H1 (cell line): ENCODE measurements around the gene MPPED1. TPM values are rescaled to one million over a fixed set of nuclear protein-coding genes. Genes with fewer than 3 reads are reported as not detected.

Source experiments
- CTCF ChIA-PET: fragments of 300-600 bp; sonication (Branson Sonifier 250); formaldehyde crosslinking; loops from one replicate; lab custom pipeline; 2021; ENCODE audit not compliant: partially characterized antibody; lab: Charles Lee
- POLR2A ChIA-PET: fragments of 300-600 bp; sonication (Branson Sonifier 250); formaldehyde crosslinking; loops from one replicate; lab custom pipeline; 2021; ENCODE audit warnings: inconsistent platforms; ENCODE audit not compliant: partially characterized antibody; lab: Charles Lee
- DNase-seq, 2 experiments: peaks; one replicate each; pipeline versions ENCODE4 v3.0.0 to v3.0.0-alpha.2; 2010 to 2022; ENCODE audit warnings: low spot score in 2 of 2, low read depth in 1 of 2, mixed read lengths in 1 of 2
- FAIRE-seq: peaks from 2 replicates; lab custom pipeline; 2011; peaks lifted over from hg19 to GRCh38; lab: Jason Lieb, UNC
- H2AFZ ChIP-seq: 2 replicates; pipeline ENCODE4 v1.8.1; 2012; ENCODE audit warnings: low read length, inconsistent platforms
- H2AK5ac ChIP-seq: 2 replicates; pipeline ENCODE4 v1.6.1; 2013; ENCODE audit warnings: low read depth, low read length
- H2BK120ac ChIP-seq: replicated peaks from 2 replicates; pipeline ENCODE3; 2013; ENCODE audit warnings: low read depth, low read length, inconsistent platforms
- H2BK12ac ChIP-seq: 2 replicates; pipeline ENCODE4 v1.6.1; 2013; ENCODE audit warnings: low read depth, low read length
- H2BK15ac ChIP-seq: 2 replicates; pipeline ENCODE4 v1.6.1; 2013; ENCODE audit warnings: low read length
- H2BK20ac ChIP-seq: 2 replicates; pipeline ENCODE4 v1.6.1; 2013; ENCODE audit warnings: low read length
- H2BK5ac ChIP-seq: 2 replicates; pipeline ENCODE4 v1.6.1; 2013; ENCODE audit warnings: low read depth, low read length
- H3K14ac ChIP-seq: 2 replicates; pipeline ENCODE4 v1.6.1; 2013; ENCODE audit warnings: inconsistent platforms; ENCODE audit not compliant: insufficient read length
- H3K18ac ChIP-seq: 2 replicates; pipeline ENCODE4 v1.6.1; 2013; ENCODE audit warnings: low read length; ENCODE audit errors: extremely low read depth
- H3K23ac ChIP-seq: 2 replicates; pipeline ENCODE4 v1.6.1; 2013; ENCODE audit warnings: inconsistent platforms; ENCODE audit not compliant: insufficient read length
- H3K23me2 ChIP-seq: 2 replicates; pipeline ENCODE4 v1.6.1; 2013; ENCODE audit warnings: low read depth, low read length
- H3K27ac ChIP-seq: 2 replicates; pipeline ENCODE4 v1.6.1; 2011; ENCODE audit warnings: low read depth, low read length, inconsistent platforms
- H3K27me3 ChIP-seq, 4 experiments: replicated peaks in 1 of 4; 1 replicate in 1 of 4; 2 replicates in 3 of 4; pipeline versions ENCODE4 v1.6.1 to v1.8.1; 2011 to 2013; ENCODE audit warnings: low read length in 3 of 4, mild to moderate bottlenecking in 3 of 4, inconsistent platforms in 2 of 4, mixed read lengths in 2 of 4, moderate library complexity in 1 of 4; ENCODE audit not compliant: control insufficient read depth in 3 of 4, insufficient read depth in 3 of 4; ENCODE audit errors: extremely low read depth in 1 of 4
- H3K36me3 ChIP-seq, 4 experiments: 2 replicates each; pipeline versions ENCODE4 v1.6.1 to v1.8.1; 2011 to 2013; ENCODE audit warnings: mild to moderate bottlenecking in 4 of 4, low read length in 3 of 4, moderate library complexity in 2 of 4, control low read depth in 1 of 4, inconsistent platforms in 1 of 4; ENCODE audit not compliant: insufficient read depth in 4 of 4, control insufficient read depth in 2 of 4
- H3K4ac ChIP-seq: replicated peaks from 2 replicates; pipeline ENCODE3; 2013; ENCODE audit warnings: low read length, low read depth, mixed read lengths, inconsistent platforms; ENCODE audit not compliant: insufficient read length
- H3K4me1 ChIP-seq, 4 experiments: replicated peaks in 1 of 4; 1 replicate in 1 of 4; 2 replicates in 3 of 4; pipeline versions ENCODE4 v1.6.1 to v1.8.1; 2011 to 2013; ENCODE audit warnings: low read length in 3 of 4, inconsistent platforms in 2 of 4, mixed read lengths in 1 of 4; ENCODE audit not compliant: insufficient read depth in 4 of 4, control insufficient read depth in 3 of 4
- H3K4me2 ChIP-seq, 2 experiments: 2 replicates each; pipeline versions ENCODE4 v1.6.1 to v1.8.1; 2011 to 2013; ENCODE audit warnings: low read depth in 2 of 2, low read length in 2 of 2, control low read depth in 1 of 2, inconsistent platforms in 1 of 2, mild to moderate bottlenecking in 1 of 2; ENCODE audit not compliant: insufficient read depth in 1 of 2
- H3K4me3 ChIP-seq, 4 experiments: fragments of 200-600, 300-600 bp in 1 of 4; sonication (generic), shearing (Covaris generic), sonication (Bioruptor Twin) in 1 of 4; 2 replicates each; pipeline versions ENCODE4 v1.5.1 to v1.8.1; 2011 to 2016; ENCODE audit warnings: low read length in 4 of 4, low read depth in 3 of 4, control low read depth in 2 of 4, inconsistent platforms in 2 of 4, mild to moderate bottlenecking in 2 of 4, mixed read lengths in 1 of 4, moderate library complexity in 1 of 4; ENCODE audit not compliant: insufficient read depth in 2 of 4; ENCODE audit errors: extremely low read depth in 1 of 4
- H3K56ac ChIP-seq: replicated peaks from 2 replicates; pipeline ENCODE3; 2013; ENCODE audit warnings: low read depth, mild to moderate bottlenecking, mixed read lengths, low read length, inconsistent platforms; ENCODE audit not compliant: insufficient read length
- H3K79me1 ChIP-seq: 2 replicates; pipeline ENCODE4 v1.6.1; 2013; ENCODE audit warnings: low read depth, low read length, control low read depth
- H3K79me2 ChIP-seq, 2 experiments: 2 replicates each; pipeline versions ENCODE4 v1.6.1 to v1.8.1; 2012 to 2013; ENCODE audit warnings: low read length in 2 of 2, mild to moderate bottlenecking in 2 of 2, inconsistent platforms in 1 of 2; ENCODE audit not compliant: insufficient read depth in 2 of 2, control insufficient read depth in 1 of 2
- H3K9ac ChIP-seq, 4 experiments: replicated peaks in 1 of 4; 1 replicate in 1 of 4; 2 replicates in 3 of 4; pipeline versions ENCODE4 v1.6.1 to v1.8.1; 2011 to 2013; ENCODE audit warnings: low read depth in 3 of 4, low read length in 3 of 4, control low read depth in 2 of 4, mild to moderate bottlenecking in 2 of 4, moderate library complexity in 2 of 4, inconsistent platforms in 1 of 4; ENCODE audit errors: extremely low read depth in 1 of 4
- H3K9me3 ChIP-seq, 2 experiments: 2 replicates each; pipeline versions ENCODE4 v1.6.1 to v1.8.1; 2012 to 2013; ENCODE audit warnings: mild to moderate bottlenecking in 2 of 2, moderate library complexity in 2 of 2, control low read depth in 1 of 2, inconsistent platforms in 1 of 2, low read depth in 1 of 2, low read length in 1 of 2, mixed read lengths in 1 of 2; ENCODE audit not compliant: insufficient read depth in 2 of 2
- H4K20me1 ChIP-seq, 2 experiments: replicated peaks in 1 of 2; 2 replicates each; pipeline versions ENCODE3 to v1.8.1; 2011 to 2013; ENCODE audit warnings: inconsistent platforms in 2 of 2, low read length in 2 of 2, mild to moderate bottlenecking in 1 of 2; ENCODE audit not compliant: insufficient read depth in 2 of 2, control insufficient read depth in 1 of 2
- H4K5ac ChIP-seq: 2 replicates; pipeline ENCODE4 v1.6.1; 2013; ENCODE audit warnings: low read length, low read depth, mixed read lengths, inconsistent platforms; ENCODE audit not compliant: insufficient read length
- H4K8ac ChIP-seq: 2 replicates; pipeline ENCODE4 v1.8.0; 2013; ENCODE audit warnings: mild to moderate bottlenecking, moderate library complexity, low read length, inconsistent platforms; ENCODE audit not compliant: insufficient read depth; ENCODE audit errors: extremely low read depth
- H4K91ac ChIP-seq: replicated peaks from 2 replicates; pipeline ENCODE3; 2013; ENCODE audit warnings: low read length, mixed read lengths, inconsistent platforms; ENCODE audit not compliant: insufficient read length
- CHD2 ChIP-seq: IDR thresholded peaks from 2 replicates; pipeline ENCODE4 v1.6.1; 2012; ENCODE audit warnings: low read length, improper control_type of control experiment
- HDAC2 ChIP-seq, 2 experiments: fragments of 300-600 bp in 1 of 2; sonication (generic) in 1 of 2; IDR thresholded peaks; 2 replicates each; pipeline ENCODE4 v1.6.1; 2011 to 2012; ENCODE audit warnings: low read depth in 2 of 2, low read length in 2 of 2, mild to moderate bottlenecking in 2 of 2, moderate library complexity in 2 of 2, borderline replicate concordance in 1 of 2, inconsistent platforms in 1 of 2
- KDM1A ChIP-seq: fragments of 200-600, 300-600 bp; sonication (generic); IDR thresholded peaks from 2 replicates; pipeline ENCODE4 v1.7.1; 2016; ENCODE audit warnings: mild to moderate bottlenecking, low read length, borderline replicate concordance
- WGBS, 2 experiments: shearing (Covaris generic) in 1 of 2; methylation state at CpG; one replicate each; pipeline versions ENCODE4 v1.1.6 to v1.1.7; 2013 to 2015; ENCODE audit warnings: low lambda C conversion rate in 2 of 2, mixed read lengths in 2 of 2, inconsistent platforms in 1 of 2, low coverage in 1 of 2, missing lambda C conversion rate in 1 of 2; ENCODE audit not compliant: insufficient replicate concordance in 2 of 2, insufficient coverage in 1 of 2, insufficient read length in 1 of 2; ENCODE audit errors: extremely low coverage in 1 of 2, missing lambda C conversion rate in 1 of 2; 5-methylcytosine and 5-hydroxymethylcytosine counted together
- polyA plus RNA-seq, 7 experiments: library from polyadenylated mRNA; depleted of rRNA in 3 of 7; stranded (reverse) in 5 of 7; unstranded in 2 of 7; fragments of >200 nt in 5 of 7; fragments of 200-250 nt in 2 of 7; gene quantifications; 1 replicate in 5 of 7; 2 replicates in 1 of 7; 4 replicates in 1 of 7; pipeline versions ENCODE4 v1.2.1 to v1.2.3, GENCODE V29; 2011 to 2013; ENCODE audit warnings: missing spikeins in 2 of 7, mixed read lengths in 2 of 7
- total RNA-seq: library from RNA; stranded (reverse); fragmentation: NEBNext Ultra II Directional; extraction: Animal tissue kit (Norgen Biotek cat#: 25700); gene quantifications from 2 replicates; pipeline ENCODE4 v1.2.1, GENCODE V29; 2021

MPPED1 gene
- total and polyA plus RNA-seq, 2 of the 8 experiments (the other 6 are each of a cell fraction or from before 2014, with no cell fraction given), result 0.29 to 0.37 TPM

- WGBS, 2 experiments, result 86% methylated on average over 16 of the region's 18 CpGs; no CpG with 5 or more reads in 1 of the 2 experiments
- H2BK15ac ChIP-seq, result no peak overlapping the region
- ChIA-PET CTCF (interaction anchor here (0.6 to 2.6 kb wide), 8 partner anchors 10 to 1241 kb away, joined by 3 to 12 read pairs (median 4); no protein-coding TSS in a partner anchor), POLR2A (interaction anchor here (1.1 kb wide), 1 partner anchor 18 kb away, joined by 3 read pairs; no protein-coding TSS in a partner anchor)
- H3K4me3 ChIP-seq, result no peak overlapping the region
- no peak overlapping the region for H3K18ac ChIP-seq
- H2BK5ac ChIP-seq, result no peak overlapping the region
- no peak overlapping the region for H3K14ac ChIP-seq
- peak overlapping the region; percentile 37 for H4K91ac ChIP-seq
- H3K27me3 ChIP-seq, result no peaks in the 10 kb centered on the region; a peak in 1 of 7 replicates
- H3K9me3 ChIP-seq, result no peaks in the 10 kb centered on the region
- H4K8ac ChIP-seq, result no peak overlapping the region
- no peak overlapping the region for H2BK120ac ChIP-seq
- DNase-seq (no peak), FAIRE-seq (no peak)
- H3K4ac ChIP-seq, result no peak overlapping the region
- H3K4me1 ChIP-seq, result no peaks in the 10 kb centered on the region
- no peaks in the 10 kb centered on the region for H3K79me1 ChIP-seq
- H2BK20ac ChIP-seq, result no peak overlapping the region
- no peaks in the 10 kb centered on the region for H3K23me2 ChIP-seq
- H3K23ac ChIP-seq, result no peak overlapping the region
- H3K36me3 ChIP-seq, result no peaks in the 10 kb centered on the region
- TF ChIP-seq CHD2 (no peak), HDAC2 (IDR thresholded peaks at IDR 0.05; ENCODE audit: borderline replicate concordance in 1 of 2, low read depth in 2 of 2, low read length in 2 of 2) (no peak), KDM1A (peak; percentile 59; the same call in 1 of the 2 replicates)
- H3K9ac ChIP-seq, result no peak overlapping the region
- no peaks in the 10 kb centered on the region for H4K20me1 ChIP-seq
- no peaks in the 10 kb centered on the region for H3K79me2 ChIP-seq
- no peak overlapping the region for H3K4me2 ChIP-seq
- H2AFZ ChIP-seq, result no peak overlapping the region
- H2AK5ac ChIP-seq, result no peak overlapping the region
- H3K27ac ChIP-seq, result no peak overlapping the region
- H3K56ac ChIP-seq, result no peak overlapping the region
- H4K5ac ChIP-seq, result no peak overlapping the region
- H2BK12ac ChIP-seq, result no peak overlapping the region
These were observed 27.7 kb downstream of the MPPED1 start for GRCh38 chr22:43439368-43440103.
